ENCODE results near the gene TMEM116. TPM values are rescaled to one million over a fixed set of nuclear protein-coding genes. Genes with fewer than 3 reads are reported as not detected.

The TMEM116 gene
- total and polyA plus RNA-seq, 2 of the 4 experiments (the other 2 are of a cell fraction): 5.5 to 8.4 TPM

- Histone ChIP-seq H3K18ac (ENCODE audit: low read depth, low read length) (no peak overlapping the region), H3K23ac (ENCODE audit: low read depth, low read length) (no peak overlapping the region), H3K36me3 (ENCODE audit: control insufficient read depth, insufficient read depth, low read length) (peaks cover 3% of the 10 kb centered on the region), H3K27me3 (ENCODE audit: control insufficient read depth, insufficient read depth, low read length) (no peaks in the 10 kb centered on the region), H4K5ac (ENCODE audit: low read depth, low read length) (no peak overlapping the region), H2BK15ac (ENCODE audit: low read depth, low read length) (no peak overlapping the region), H3K4me3 (ENCODE audit: insufficient read depth, low read depth, low read length) (no peak overlapping the region), H3K27ac (ENCODE audit: insufficient read depth, low read length) (no peak overlapping the region), H3K4me1 (ENCODE audit: control insufficient read depth, insufficient read depth, low read length) (no peaks in the 10 kb centered on the region), H2BK120ac (ENCODE audit: low read depth, low read length) (no peak overlapping the region), H3K9me1 (ENCODE audit: insufficient read depth, low read length) (peaks cover 3% of the 10 kb centered on the region; the same call in 1 of the 2 replicates), H3K9me3 (ENCODE audit: control insufficient read depth, insufficient read depth, low read length) (no peaks in the 10 kb centered on the region; the same call in 1 of the 2 replicates), H4K8ac (ENCODE audit: low read depth in 2 of 2, low read length in 2 of 2) (no peak overlapping the region), H3K9ac (ENCODE audit: low read depth, low read length) (no peak overlapping the region), H2BK5ac (ENCODE audit: low read depth, low read length, poor library complexity, severe bottlenecking) (no peak overlapping the region), H2AFZ (replicated peaks; ENCODE audit: low read length, poor library complexity) (no peak overlapping the region), H2AK9ac (replicated peaks; ENCODE audit: low read depth, low read length, poor library complexity) (no peak overlapping the region), H2BK20ac (ENCODE audit: low read depth, low read length) (no peak overlapping the region), H3K56ac (ENCODE audit: extremely low read depth, insufficient read depth, low read length) (no peak overlapping the region), H3K4me2 (ENCODE audit: low read depth, low read length) (no peak overlapping the region), H3K4ac (ENCODE audit: low read depth, low read length) (no peak overlapping the region), H3K79me1 (ENCODE audit: low read depth in 1 of 2, low read length in 2 of 2) (no peaks in the 10 kb centered on the region), H4K91ac (ENCODE audit: insufficient read depth, low read depth, low read length) (no peak overlapping the region), H4K20me1 (ENCODE audit: insufficient read depth, low read length) (no peaks in the 10 kb centered on the region), H2AK5ac (ENCODE audit: low read depth, low read length) (no peak overlapping the region), H3K14ac (replicated peaks; ENCODE audit: low read depth, low read length) (no peak overlapping the region)
- no peak for ATAC-seq (ENCODE audit: low read depth)
- no peak for DNase-seq
- POLR2A ChIA-PET (ENCODE audit: unreplicated experiment): no interaction called here
- in situ Hi-C loops (cut with MboI; ENCODE audit: low sequenced_read_pairs): no loop called here
- intact Hi-C loops (cut with micrococcal nuclease): no loop called here
- TF ChIP-seq CEBPB (IDR thresholded peaks at IDR 0.05; ENCODE audit: low read depth, low read length) (no peak), MXI1 (IDR thresholded peaks at IDR 0.05; ENCODE audit: borderline replicate concordance, low read depth, low read length) (no peak), FOS (IDR thresholded peaks at IDR 0.05; ENCODE audit: low read depth, low read length) (no peak), POLR2A (IDR thresholded peaks at IDR 0.05; ENCODE audit: low read depth, low read length) (no peak)
- no TSS peak for BruUV-seq (replicated peaks)
- dilution Hi-C loops (cut with HindIII; ENCODE audit: low sequenced_read_pairs, unreplicated experiment): no loop called here
- CTCF ChIA-PET: no interaction called here
- WGBS, 2 experiments (ENCODE audit: extremely low coverage in 2 of 2, insufficient read length in 1 of 2): no CpG with 5 or more reads among the region's 1 CpG
These were observed 105.2 kb downstream of the TMEM116 start for GRCh38 chr12:111907740-111908139.
